Measurements from ENCODE around the gene VSIG8. TPM values are rescaled to one million over a fixed set of nuclear protein-coding genes. Genes with fewer than 3 reads are reported as not detected.

Gene VSIG8
- total and polyA plus RNA-seq, 2 of the 8 experiments (the other 6 are each of a cell fraction or from before 2014, with no cell fraction given), result not detected

- 0 out of 7 replicates have a peak, but pooled peaks cover 0 to 3% (median 0%) of the 10 kb centered on the region in 4 experiments for H3K4me1 ChIP-seq (replicated peaks in 1 of 4; ENCODE audit: control insufficient read depth in 3 of 4, insufficient read depth in 4 of 4, low read length in 3 of 4)
- TF ChIP-seq KDM1A (IDR thresholded peaks at IDR 0.05; ENCODE audit: borderline replicate concordance, low read length), result no peak
- no peak for TF ChIP-seq SAP30 (IDR thresholded peaks at IDR 0.05; ENCODE audit: insufficient read depth, insufficient replicate concordance, low read length)
- TF ChIP-seq RBBP5 (IDR thresholded peaks at IDR 0.05; ENCODE audit: borderline replicate concordance, low read depth, low read length), result no peak
- no peak for TF ChIP-seq TAF1 (IDR thresholded peaks at IDR 0.05; ENCODE audit: low read depth, low read length)
- TF ChIP-seq POU5F1 (IDR thresholded peaks at IDR 0.05; ENCODE audit: low read depth, low read length), result no peak
- TF ChIP-seq POLR2A (IDR thresholded peaks at IDR 0.05; ENCODE audit: control extremely low read depth in 1 of 2, low read depth in 2 of 2, low read length in 2 of 2), result no peak
- no peak for TF ChIP-seq SIX5 (IDR thresholded peaks at IDR 0.05; ENCODE audit: low read depth, low read length)
- TF ChIP-seq CTCF (IDR thresholded peaks at IDR 0.05; ENCODE audit: control extremely low read depth in 1 of 3, insufficient read depth in 1 of 3, low read depth in 1 of 3, low read length in 3 of 3), result peak in 2 of 3 experiments; percentile 34 to 48; a peak in 3 of 4 replicates
- no peak for TF ChIP-seq JUND (IDR thresholded peaks at IDR 0.05; ENCODE audit: low read length)
- TF ChIP-seq PHF8 (conservative IDR thresholded peaks at IDR 0.05; ENCODE audit: low read depth, low read length), result no peak
Observed at GRCh38 chr1:159821171-159821867, 41.1 kb downstream of the VSIG8 start.

More at GRCh38 chr1:159821171-159821867, 41.1 kb downstream of the VSIG8 start:
- CTCF ChIA-PET (ENCODE audit: partially characterized antibody), result interaction anchor here (0.6 to 6.2 kb wide), 24 partner anchors 8 to 610 kb away, joined by 3 to 61 read pairs (median 4); partner anchors contain the start of gene DUSP23
- WGBS, 2 experiments (ENCODE audit: extremely low coverage in 1 of 2, insufficient coverage in 1 of 2, insufficient read length in 1 of 2, insufficient replicate concordance in 2 of 2, low coverage in 1 of 2, low lambda C conversion rate in 2 of 2, missing lambda C conversion rate in 1 of 2), result 87% methylated on average over 9 of the region's 9 CpGs; no CpG with 5 or more reads in 1 of the 2 experiments
- Histone ChIP-seq H3K14ac (ENCODE audit: insufficient read length) (no peak overlapping the region), H2BK20ac (ENCODE audit: low read length) (no peak overlapping the region), H3K4me2 (ENCODE audit: insufficient read depth in 1 of 2, low read depth in 2 of 2, low read length in 2 of 2) (no peak overlapping the region), H3K27ac (ENCODE audit: low read depth, low read length) (no peak overlapping the region), H2BK15ac (ENCODE audit: low read length) (no peak overlapping the region), H2BK12ac (ENCODE audit: low read depth, low read length) (no peak overlapping the region), H4K20me1 (replicated peaks in 1 of 2; ENCODE audit: control insufficient read depth in 1 of 2, insufficient read depth in 2 of 2, low read length in 2 of 2) (no peaks in the 10 kb centered on the region), H2BK5ac (ENCODE audit: low read depth, low read length) (no peak overlapping the region), H3K56ac (replicated peaks; ENCODE audit: insufficient read length, low read depth, low read length) (no peak overlapping the region), H3K23me2 (ENCODE audit: low read depth, low read length) (no peaks in the 10 kb centered on the region; the same call in 1 of the 2 replicates), H3K36me3 (ENCODE audit: control insufficient read depth in 2 of 4, insufficient read depth in 4 of 4, low read length in 3 of 4) (no peaks in the 10 kb centered on the region), H2AK5ac (ENCODE audit: low read depth, low read length) (no peak overlapping the region), H2BK120ac (replicated peaks; ENCODE audit: low read depth, low read length) (no peak overlapping the region), H3K18ac (ENCODE audit: extremely low read depth, low read length) (no peak overlapping the region), H3K9ac (replicated peaks in 1 of 4; ENCODE audit: extremely low read depth in 1 of 4, low read depth in 3 of 4, low read length in 3 of 4) (no peak overlapping the region), H2AFZ (ENCODE audit: low read length) (no peak overlapping the region), H3K27me3 (replicated peaks in 1 of 4; ENCODE audit: control insufficient read depth in 3 of 4, extremely low read depth in 1 of 4, insufficient read depth in 3 of 4, low read length in 3 of 4) (no peaks in the 10 kb centered on the region), H3K9me3 (ENCODE audit: insufficient read depth in 2 of 2, low read depth in 1 of 2, low read length in 1 of 2) (no peaks in the 10 kb centered on the region), H3K79me1 (ENCODE audit: low read depth, low read length) (no peaks in the 10 kb centered on the region), H4K5ac (ENCODE audit: insufficient read length, low read depth, low read length) (no peak overlapping the region), H4K91ac (replicated peaks; ENCODE audit: insufficient read length, low read length) (no peak overlapping the region), H3K23ac (ENCODE audit: insufficient read length) (no peak overlapping the region), H3K79me2 (ENCODE audit: control insufficient read depth in 1 of 2, insufficient read depth in 2 of 2, low read length in 2 of 2) (no peaks in the 10 kb centered on the region), H3K4ac (replicated peaks; ENCODE audit: insufficient read length, low read depth, low read length) (no peak overlapping the region), H4K8ac (ENCODE audit: extremely low read depth, insufficient read depth, low read length) (no peak overlapping the region), H3K4me3 (ENCODE audit: extremely low read depth in 1 of 4, insufficient read depth in 2 of 4, low read depth in 3 of 4, low read length in 4 of 4) (no peak overlapping the region)
- POLR2A ChIA-PET (ENCODE audit: partially characterized antibody), result no interaction called here
- DNase-seq (ENCODE audit: low read depth in 1 of 2, low spot score in 2 of 2) (no peak), FAIRE-seq (peak; percentile 60)
